Measurements from ENCODE around the gene FOCAD.

DNA sequence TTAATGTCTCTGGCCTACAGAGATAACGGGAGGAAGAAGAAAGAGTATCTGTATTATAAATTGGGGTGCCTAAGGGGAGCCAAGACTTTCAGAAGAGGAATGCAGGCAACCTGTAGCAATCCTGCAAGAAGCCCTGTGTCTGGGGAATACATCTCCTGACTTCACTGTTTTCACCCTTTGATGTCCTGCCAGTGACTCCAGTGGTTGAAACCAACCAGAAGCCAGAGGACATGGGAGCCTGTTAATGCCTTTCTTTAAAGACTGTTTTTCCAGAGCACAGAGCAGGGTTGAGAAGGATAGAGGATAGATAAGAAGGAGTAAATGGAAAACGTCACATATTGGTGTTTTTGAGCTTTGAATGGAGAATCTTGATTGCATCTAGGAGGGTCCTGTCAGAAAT is 196.2 kb downstream of the FOCAD start:
- TF ChIP-seq, protein P1, sequence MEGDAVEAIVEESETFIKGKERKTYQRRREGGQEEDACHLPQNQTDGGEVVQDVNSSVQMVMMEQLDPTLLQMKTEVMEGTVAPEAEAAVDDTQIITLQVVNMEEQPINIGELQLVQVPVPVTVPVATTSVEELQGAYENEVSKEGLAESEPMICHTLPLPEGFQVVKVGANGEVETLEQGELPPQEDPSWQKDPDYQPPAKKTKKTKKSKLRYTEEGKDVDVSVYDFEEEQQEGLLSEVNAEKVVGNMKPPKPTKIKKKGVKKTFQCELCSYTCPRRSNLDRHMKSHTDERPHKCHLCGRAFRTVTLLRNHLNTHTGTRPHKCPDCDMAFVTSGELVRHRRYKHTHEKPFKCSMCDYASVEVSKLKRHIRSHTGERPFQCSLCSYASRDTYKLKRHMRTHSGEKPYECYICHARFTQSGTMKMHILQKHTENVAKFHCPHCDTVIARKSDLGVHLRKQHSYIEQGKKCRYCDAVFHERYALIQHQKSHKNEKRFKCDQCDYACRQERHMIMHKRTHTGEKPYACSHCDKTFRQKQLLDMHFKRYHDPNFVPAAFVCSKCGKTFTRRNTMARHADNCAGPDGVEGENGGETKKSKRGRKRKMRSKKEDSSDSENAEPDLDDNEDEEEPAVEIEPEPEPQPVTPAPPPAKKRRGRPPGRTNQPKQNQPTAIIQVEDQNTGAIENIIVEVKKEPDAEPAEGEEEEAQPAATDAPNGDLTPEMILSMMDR (IDR thresholded peaks at IDR 0.05 in 2 of 3, conservative IDR thresholded peaks at IDR 0.05 in 1 of 3; ENCODE audit: borderline replicate concordance in 1 of 3, insufficient read depth in 1 of 3, low read depth in 2 of 3, low read length in 2 of 3) = no peak
- TF ChIP-seq, protein P2, sequence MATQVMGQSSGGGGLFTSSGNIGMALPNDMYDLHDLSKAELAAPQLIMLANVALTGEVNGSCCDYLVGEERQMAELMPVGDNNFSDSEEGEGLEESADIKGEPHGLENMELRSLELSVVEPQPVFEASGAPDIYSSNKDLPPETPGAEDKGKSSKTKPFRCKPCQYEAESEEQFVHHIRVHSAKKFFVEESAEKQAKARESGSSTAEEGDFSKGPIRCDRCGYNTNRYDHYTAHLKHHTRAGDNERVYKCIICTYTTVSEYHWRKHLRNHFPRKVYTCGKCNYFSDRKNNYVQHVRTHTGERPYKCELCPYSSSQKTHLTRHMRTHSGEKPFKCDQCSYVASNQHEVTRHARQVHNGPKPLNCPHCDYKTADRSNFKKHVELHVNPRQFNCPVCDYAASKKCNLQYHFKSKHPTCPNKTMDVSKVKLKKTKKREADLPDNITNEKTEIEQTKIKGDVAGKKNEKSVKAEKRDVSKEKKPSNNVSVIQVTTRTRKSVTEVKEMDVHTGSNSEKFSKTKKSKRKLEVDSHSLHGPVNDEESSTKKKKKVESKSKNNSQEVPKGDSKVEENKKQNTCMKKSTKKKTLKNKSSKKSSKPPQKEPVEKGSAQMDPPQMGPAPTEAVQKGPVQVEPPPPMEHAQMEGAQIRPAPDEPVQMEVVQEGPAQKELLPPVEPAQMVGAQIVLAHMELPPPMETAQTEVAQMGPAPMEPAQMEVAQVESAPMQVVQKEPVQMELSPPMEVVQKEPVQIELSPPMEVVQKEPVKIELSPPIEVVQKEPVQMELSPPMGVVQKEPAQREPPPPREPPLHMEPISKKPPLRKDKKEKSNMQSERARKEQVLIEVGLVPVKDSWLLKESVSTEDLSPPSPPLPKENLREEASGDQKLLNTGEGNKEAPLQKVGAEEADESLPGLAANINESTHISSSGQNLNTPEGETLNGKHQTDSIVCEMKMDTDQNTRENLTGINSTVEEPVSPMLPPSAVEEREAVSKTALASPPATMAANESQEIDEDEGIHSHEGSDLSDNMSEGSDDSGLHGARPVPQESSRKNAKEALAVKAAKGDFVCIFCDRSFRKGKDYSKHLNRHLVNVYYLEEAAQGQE (IDR thresholded peaks at IDR 0.05; ENCODE audit: low read depth) = no peak
- TF ChIP-seq EGR1 (IDR thresholded peaks at IDR 0.05; ENCODE audit: low read depth) (no peak), POLR2AphosphoS5 (IDR thresholded peaks at IDR 0.05; ENCODE audit: low read depth, low read length) (no peak), POLR2A (IDR thresholded peaks at IDR 0.05; ENCODE audit: borderline replicate concordance, extremely low read depth, insufficient read depth, insufficient read length) (no peak), CEBPB (IDR thresholded peaks at IDR 0.05; ENCODE audit: low read depth) (no peak), EZH2phosphoT487 (IDR thresholded peaks at IDR 0.05; ENCODE audit: borderline replicate concordance) (no peak), EZH2 (IDR thresholded peaks at IDR 0.05) (no peak), YY1 (IDR thresholded peaks at IDR 0.05; ENCODE audit: extremely low read depth, insufficient replicate concordance, low read depth, low read length) (no peak)
- TF ChIP-seq, protein P3, sequence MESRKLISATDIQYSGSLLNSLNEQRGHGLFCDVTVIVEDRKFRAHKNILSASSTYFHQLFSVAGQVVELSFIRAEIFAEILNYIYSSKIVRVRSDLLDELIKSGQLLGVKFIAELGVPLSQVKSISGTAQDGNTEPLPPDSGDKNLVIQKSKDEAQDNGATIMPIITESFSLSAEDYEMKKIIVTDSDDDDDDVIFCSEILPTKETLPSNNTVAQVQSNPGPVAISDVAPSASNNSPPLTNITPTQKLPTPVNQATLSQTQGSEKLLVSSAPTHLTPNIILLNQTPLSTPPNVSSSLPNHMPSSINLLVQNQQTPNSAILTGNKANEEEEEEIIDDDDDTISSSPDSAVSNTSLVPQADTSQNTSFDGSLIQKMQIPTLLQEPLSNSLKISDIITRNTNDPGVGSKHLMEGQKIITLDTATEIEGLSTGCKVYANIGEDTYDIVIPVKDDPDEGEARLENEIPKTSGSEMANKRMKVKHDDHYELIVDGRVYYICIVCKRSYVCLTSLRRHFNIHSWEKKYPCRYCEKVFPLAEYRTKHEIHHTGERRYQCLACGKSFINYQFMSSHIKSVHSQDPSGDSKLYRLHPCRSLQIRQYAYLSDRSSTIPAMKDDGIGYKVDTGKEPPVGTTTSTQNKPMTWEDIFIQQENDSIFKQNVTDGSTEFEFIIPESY (IDR thresholded peaks at IDR 0.05; ENCODE audit: extremely low read depth, insufficient replicate concordance, low read length) = no peak

Data from HCT116 (cell line).